ENCODE results near the gene UBE2G1. TPM values are rescaled to one million over a fixed set of nuclear protein-coding genes. Genes with fewer than 3 reads are reported as not detected.

Gene UBE2G1
- polyA plus RNA-seq, 1 experiment: 23.1 TPM

GRCh38 chr17:4397840-4398239 is 31.4 kb upstream of the UBE2G1 start:
- DNase-seq (ENCODE audit: low read depth): no peak
- TF ChIP-seq CTCF (IDR thresholded peaks at IDR 0.05; ENCODE audit: insufficient read depth, low read depth, low read length): no peak
- Histone ChIP-seq H3K36me3 (ENCODE audit: control insufficient read depth, insufficient read depth, low read length) (no peaks in the 10 kb centered on the region), H3K4me3 (ENCODE audit: low read depth, low read length) (no peak overlapping the region), H3K27me3 (ENCODE audit: control insufficient read depth, insufficient read depth, low read length) (no peaks in the 10 kb centered on the region)
- ChIA-PET POLR2A (no interaction called here), CTCF (no interaction called here)

GRCh38 chr17:4395111-4395478 is 28.6 kb upstream of the UBE2G1 start:
- no peaks in the 10 kb centered on the region for H3K27me3 ChIP-seq (ENCODE audit: control insufficient read depth, insufficient read depth, low read length)
- no peaks in the 10 kb centered on the region for H3K36me3 ChIP-seq (ENCODE audit: control insufficient read depth, insufficient read depth, low read length)
- ChIA-PET CTCF (no interaction called here), POLR2A (no interaction called here)
- TF ChIP-seq CTCF (IDR thresholded peaks at IDR 0.05; ENCODE audit: insufficient read depth, low read depth, low read length): no peak
- no peak overlapping the region for H3K4me3 ChIP-seq (ENCODE audit: low read depth, low read length)
- no peak for DNase-seq (ENCODE audit: low read depth)

- no peak for DNase-seq (ENCODE audit: low read depth)
- Histone ChIP-seq H3K36me3 (ENCODE audit: control insufficient read depth, insufficient read depth, low read length) (no peaks in the 10 kb centered on the region), H3K4me3 (ENCODE audit: low read depth, low read length) (no peak overlapping the region), H3K27me3 (ENCODE audit: control insufficient read depth, insufficient read depth, low read length) (no peaks in the 10 kb centered on the region)
- POLR2A ChIA-PET: no interaction called here
- no peak for TF ChIP-seq CTCF (IDR thresholded peaks at IDR 0.05; ENCODE audit: insufficient read depth, low read depth, low read length)
- CTCF ChIA-PET: interaction anchor here (0.6 kb wide), 1 partner anchor 13 kb away, joined by 3 read pairs; no protein-coding TSS in a partner anchor
These were observed 28.0 kb upstream of the UBE2G1 start for GRCh38 chr17:4394208-4395110.

- DNase-seq (ENCODE audit: low read depth): no peak
- POLR2A ChIA-PET: no interaction called here
- no peak for TF ChIP-seq CTCF (IDR thresholded peaks at IDR 0.05; ENCODE audit: insufficient read depth, low read depth, low read length)
- no peak overlapping the region for H3K4me3 ChIP-seq (ENCODE audit: low read depth, low read length)
- CTCF ChIA-PET: no interaction called here
- H3K36me3 ChIP-seq (ENCODE audit: control insufficient read depth, insufficient read depth, low read length): no peaks in the 10 kb centered on the region
- H3K27me3 ChIP-seq (ENCODE audit: control insufficient read depth, insufficient read depth, low read length): no peaks in the 10 kb centered on the region
These were observed 27.3 kb upstream of the UBE2G1 start for GRCh38 chr17:4393806-4394205.

GRCh38 chr17:4389079-4389478 is 22.6 kb upstream of the UBE2G1 start:
- Histone ChIP-seq H3K27me3 (ENCODE audit: control insufficient read depth, insufficient read depth, low read length) (no peaks in the 10 kb centered on the region; the same call in 1 of the 2 replicates), H3K36me3 (ENCODE audit: control insufficient read depth, insufficient read depth, low read length) (no peaks in the 10 kb centered on the region), H3K4me3 (ENCODE audit: low read depth, low read length) (no peak overlapping the region)
- no peak for DNase-seq (ENCODE audit: low read depth)
- no peak for TF ChIP-seq CTCF (IDR thresholded peaks at IDR 0.05; ENCODE audit: insufficient read depth, low read depth, low read length)
- ChIA-PET CTCF (interaction anchor here (0.6 to 1.2 kb wide), 2 partner anchors 14 to 76 kb away, joined by 3 to 5 read pairs; no protein-coding TSS in a partner anchor), POLR2A (no interaction called here)

All from BJ (cell line).